OCI-LY1 (cell line): ENCODE measurements around the gene AFAP1.

Source experiments
- CTCF ChIP-seq: fragments of 200-600 bp; sonication (generic), shearing (Covaris generic); IDR thresholded peaks from 2 replicates; pipeline ENCODE4 v1.5.1; 2017; ENCODE audit warnings: mild to moderate bottlenecking, antibody characterized with exemption, low read length, moderate library complexity, mixed read lengths
- EZH2 ChIP-seq: fragments of 200-600 bp; sonication (generic), shearing (Covaris generic); IDR thresholded peaks from 2 replicates; pipeline ENCODE4 v1.8.0; 2017; ENCODE audit warnings: borderline replicate concordance, mixed run types, mild to moderate bottlenecking, antibody characterized with exemption, low read length, moderate library complexity, mixed read lengths

- no peak for TF ChIP-seq CTCF
- TF ChIP-seq EZH2 = no peak
These were observed 172.9 kb downstream of the AFAP1 start for GRCh38 chr4:7766661-7767345.
